ENCODE data around the gene RNF26. TPM values are rescaled to one million over a fixed set of nuclear protein-coding genes. Genes with fewer than 3 reads are reported as not detected.

Gene RNF26
- total RNA-seq, 1 donor from 2014 or later, result 16.3 TPM

- no peak for DNase-seq (ENCODE audit: low read depth)
Measured at GRCh38 chr11:119355091-119355843, 20.9 kb downstream of the RNF26 start.

- DNase-seq (ENCODE audit: low read depth), result no peak
Measured at GRCh38 chr11:119356349-119357031, 22.2 kb downstream of the RNF26 start.

- no peak for DNase-seq (ENCODE audit: low read depth)
Measured at GRCh38 chr11:119357074-119357473, 22.7 kb downstream of the RNF26 start.

GRCh38 chr11:119359365-119360214 lies 25.3 kb downstream of the RNF26 start:
- DNase-seq (ENCODE audit: low read depth), result no peak

- DNase-seq (ENCODE audit: low read depth), result peak; percentile 97
Measured at GRCh38 chr11:119361056-119361787, 26.9 kb downstream of the RNF26 start.

GRCh38 chr11:119361941-119362725 lies 27.8 kb downstream of the RNF26 start:
- DNase-seq (ENCODE audit: low read depth), result no peak

GRCh38 chr11:119362741-119363080 lies 28.4 kb downstream of the RNF26 start:
- no peak for DNase-seq (ENCODE audit: low read depth)

- no peak for DNase-seq (ENCODE audit: low read depth)
Measured at GRCh38 chr11:119363081-119363850, 28.9 kb downstream of the RNF26 start.

GRCh38 chr11:119363851-119364590 lies 29.7 kb downstream of the RNF26 start:
- DNase-seq (ENCODE audit: low read depth), result no peak

GRCh38 chr11:119365071-119365591 lies 30.8 kb downstream of the RNF26 start:
- no peak for DNase-seq (ENCODE audit: low read depth)

GRCh38 chr11:119366690-119367620 lies 32.6 kb downstream of the RNF26 start:
- DNase-seq (ENCODE audit: low read depth), result no peak

GRCh38 chr11:119367661-119368120 lies 33.4 kb downstream of the RNF26 start:
- DNase-seq (ENCODE audit: low read depth), result peak; percentile 97

- DNase-seq (ENCODE audit: low read depth), result peak; percentile 80
Measured at GRCh38 chr11:119368121-119369034, 34.1 kb downstream of the RNF26 start.

- peak; percentile 43 for DNase-seq (ENCODE audit: low read depth)
Measured at GRCh38 chr11:119369132-119369925, 35.0 kb downstream of the RNF26 start.

GRCh38 chr11:119370486-119371046 lies 36.2 kb downstream of the RNF26 start:
- peak; percentile 23 for DNase-seq (ENCODE audit: low read depth)

Measured in renal cortical epithelial cell (primary cell).